ENCODE data around the gene ZNF407.
A peak's percentile ranks its signal among the peaks of the same experiment; 100 is the strongest.

Gene ZNF407

GRCh38 chr18:74631623-74632350, 34.1 kb downstream of the ZNF407 start:
- DNase-seq, result no peak

GRCh38 chr18:74632351-74632679, 34.6 kb downstream of the ZNF407 start:
- no peak for DNase-seq

- no peak for DNase-seq
Measured at GRCh38 chr18:74632856-74633255, 35.2 kb downstream of the ZNF407 start.

- no peak for DNase-seq
Measured at GRCh38 chr18:74633652-74634352, 36.1 kb downstream of the ZNF407 start.

GRCh38 chr18:74635224-74635975, 37.7 kb downstream of the ZNF407 start:
- peak; percentile 61 to 64 for DNase-seq

GRCh38 chr18:74637070-74637469, 39.4 kb downstream of the ZNF407 start:
- DNase-seq, result peak in 1 of 2 experiments; percentile 7

- DNase-seq, result peak in 1 of 2 experiments; percentile 20
Measured at GRCh38 chr18:74638210-74638609, 40.5 kb downstream of the ZNF407 start.

- DNase-seq, result no peak
Measured at GRCh38 chr18:74644713-74645112, 47.0 kb downstream of the ZNF407 start.

- no peak for DNase-seq
Measured at GRCh38 chr18:74645679-74646078, 48.0 kb downstream of the ZNF407 start.

GRCh38 chr18:74651327-74652128, 53.9 kb downstream of the ZNF407 start:
- DNase-seq, result peak in 1 of 2 experiments; percentile 20

- peak; percentile 25 to 73 for DNase-seq
Measured at GRCh38 chr18:74652392-74652988, 54.8 kb downstream of the ZNF407 start.

GRCh38 chr18:74654638-74655037, 57.0 kb downstream of the ZNF407 start:
- peak; percentile 45 to 54 for DNase-seq

- DNase-seq, result no peak
Measured at GRCh38 chr18:74661008-74661407, 63.3 kb downstream of the ZNF407 start.

- DNase-seq, result peak; percentile 64 to 72
Measured at GRCh38 chr18:74661691-74662090, 64.0 kb downstream of the ZNF407 start.

- DNase-seq, result peak; percentile 26 to 36
Measured at GRCh38 chr18:74662622-74663021, 65.0 kb downstream of the ZNF407 start.

- DNase-seq, result no peak
Measured at GRCh38 chr18:74665346-74665745, 67.7 kb downstream of the ZNF407 start.

- DNase-seq, result no peak
Measured at GRCh38 chr18:74665905-74666304, 68.2 kb downstream of the ZNF407 start.

GRCh38 chr18:74669136-74669798, 71.6 kb downstream of the ZNF407 start:
- DNase-seq, result no peak

- DNase-seq, result no peak
Measured at GRCh38 chr18:74672371-74672770, 74.7 kb downstream of the ZNF407 start.

- DNase-seq, result no peak
Measured at GRCh38 chr18:74674487-74674886, 76.8 kb downstream of the ZNF407 start.

- DNase-seq, result no peak
Measured at GRCh38 chr18:74679006-74679678, 81.5 kb downstream of the ZNF407 start.
